Ovary (tissue), 9 donors: ENCODE data around the gene DST. TPM values are rescaled to one million over a fixed set of nuclear protein-coding genes. Genes with fewer than 3 reads are reported as not detected.

Experiments used
- DNase-seq, 5 donors: peaks; one replicate each; pipeline ENCODE4 v3.0.0-alpha.2; 2019 to 2020
- H3K27ac ChIP-seq, 2 donors: fragments of 200-600 bp; one replicate each; pipeline versions ENCODE4 v1.5.1 to v1.8.0; 2019 to 2022
- H3K27me3 ChIP-seq: fragments of 200-600 bp; one replicate; pipeline ENCODE4 v1.8.0; 2022
- H3K36me3 ChIP-seq: fragments of 200-600 bp; sonication (generic); one replicate; pipeline ENCODE4 v1.5.1; 2019
- H3K4me1 ChIP-seq: one replicate; pipeline ENCODE4 v1.8.1; 2013; ENCODE audit warnings: mild to moderate bottlenecking, moderate library complexity; ENCODE audit not compliant: insufficient read depth
- H3K4me3 ChIP-seq: fragments of 200-600 bp; sonication (generic); one replicate; pipeline ENCODE4 v1.5.1; 2017
- H3K9me3 ChIP-seq, 2 donors: fragments of 200-600 bp in 1 of 2; sonication (generic) in 1 of 2; one replicate each; pipeline versions ENCODE4 v1.5.1 to v1.8.1; 2013 to 2019; ENCODE audit warnings: mild to moderate bottlenecking in 1 of 2, moderate library complexity in 1 of 2
- EP300 ChIP-seq: sonication (generic); formaldehyde crosslinking; IDR thresholded peaks from one replicate; pipeline ENCODE4 v1.6.1; 2017; ENCODE audit warnings: antibody characterized with exemption
- POLR2A ChIP-seq: fragments of 450-650 bp; IDR thresholded peaks from one replicate; pipeline ENCODE4 v1.6.1; 2017; ENCODE audit warnings: antibody characterized with exemption, mild to moderate bottlenecking, moderate library complexity
- WGBS, 3 donors: extraction: QIAGEN DNeasy Blood & Tissue Kit in 1 of 3; methylation state at CpG; one replicate each; pipeline versions ENCODE4 v1.1.5 to v1.1.7; 2013 to 2017; 5-methylcytosine and 5-hydroxymethylcytosine counted together
- intact Hi-C, 4 donors: fragments of 100-400 bp; cut with DNase I; formaldehyde crosslinking; loops; one replicate each; pipeline versions ENCODE4 v1.11.0 to v1.15.1; 2022 to 2023
- polyA plus RNA-seq, 2 donors: library from polyadenylated mRNA; stranded (reverse); fragments of 200-250 nt in 1 of 2; fragments of 350-450 nt in 1 of 2; fragmentation: Illumina TruSeq in 1 of 2; extraction: RNeasy Lipid Tissue Mini Kit (QIAGEN cat#74804) in 1 of 2; gene quantifications; one replicate each; pipeline ENCODE4 v1.2.3, GENCODE V29; 2013 to 2014
- total RNA-seq, 7 donors: library from RNA; depleted of rRNA in 2 of 7; stranded (reverse); fragments of >200 nt in 2 of 7; fragmentation: NEBNext Ultra II Directional in 3 of 7; extraction: Animal tissue kit (Norgen Biotek cat#: 25700) in 3 of 7; gene quantifications; one replicate each; pipeline versions ENCODE4 v1.1.0 to v1.2.4, GENCODE V29; 2016 to 2023
- TF ChIP-seq, protein P1 (sequence below), 3 donors: fragments of 450-650 bp in 2 of 3; fragments of 200-600 bp in 1 of 3; IDR thresholded peaks; one replicate each; pipeline versions ENCODE4 v1.5.1 to v1.8.0; 2016 to 2022; ENCODE audit warnings: antibody characterized with exemption in 3 of 3, mild to moderate bottlenecking in 1 of 3
- donor health status: DM: no; HTN: no; CAD: no; lungs with moderate emphysema.
- donor health status: DM: no; HTN: no; CAD: no.
- donor health status: Bipolar disorder and iron deficiency.
- donor health status: DM: yes; HTN: yes; CAD: no.
- donor health status: DM: no; HTN: no; CAD: no.
- donor health status: DM: yes; HTN: yes; CAD: no.

DST gene
- total and polyA plus RNA-seq, 9 donors = 124 to 290 (median 174) TPM

DNA sequence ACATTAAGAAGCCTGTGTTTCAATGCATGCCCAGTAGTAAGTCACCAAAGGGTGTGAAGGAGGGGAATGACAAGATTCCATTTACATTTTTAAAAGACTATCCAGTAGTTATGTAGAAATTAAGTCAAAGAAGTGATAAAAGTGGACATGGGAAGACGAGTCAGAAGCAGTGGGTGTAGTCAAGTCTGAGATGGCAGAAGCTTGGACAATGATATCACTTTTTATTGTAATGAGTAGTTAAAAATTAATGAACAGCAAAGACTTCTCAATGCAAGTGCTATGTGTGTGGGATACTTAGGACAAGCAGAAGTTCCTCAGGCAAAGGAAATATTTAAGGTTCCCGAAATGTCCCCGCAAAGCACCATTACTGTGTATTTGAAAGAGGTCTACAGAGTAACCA, 156.0 kb downstream of the DST start:
- no peak for DNase-seq
- Histone ChIP-seq H3K36me3 (no peaks in the 10 kb centered on the region), H3K4me1 (no peaks in the 10 kb centered on the region), H3K27me3 (no peaks in the 10 kb centered on the region), H3K27ac (no peak overlapping the region), H3K9me3 (no peaks in the 10 kb centered on the region), H3K4me3 (no peak overlapping the region)
- intact Hi-C loops = no loop called here
- 95 to 96% (median 95%) methylated on average over 3 of the region's 3 CpGs for WGBS, 3 donors
- TF ChIP-seq POLR2A = no peak
- TF ChIP-seq, protein P1, sequence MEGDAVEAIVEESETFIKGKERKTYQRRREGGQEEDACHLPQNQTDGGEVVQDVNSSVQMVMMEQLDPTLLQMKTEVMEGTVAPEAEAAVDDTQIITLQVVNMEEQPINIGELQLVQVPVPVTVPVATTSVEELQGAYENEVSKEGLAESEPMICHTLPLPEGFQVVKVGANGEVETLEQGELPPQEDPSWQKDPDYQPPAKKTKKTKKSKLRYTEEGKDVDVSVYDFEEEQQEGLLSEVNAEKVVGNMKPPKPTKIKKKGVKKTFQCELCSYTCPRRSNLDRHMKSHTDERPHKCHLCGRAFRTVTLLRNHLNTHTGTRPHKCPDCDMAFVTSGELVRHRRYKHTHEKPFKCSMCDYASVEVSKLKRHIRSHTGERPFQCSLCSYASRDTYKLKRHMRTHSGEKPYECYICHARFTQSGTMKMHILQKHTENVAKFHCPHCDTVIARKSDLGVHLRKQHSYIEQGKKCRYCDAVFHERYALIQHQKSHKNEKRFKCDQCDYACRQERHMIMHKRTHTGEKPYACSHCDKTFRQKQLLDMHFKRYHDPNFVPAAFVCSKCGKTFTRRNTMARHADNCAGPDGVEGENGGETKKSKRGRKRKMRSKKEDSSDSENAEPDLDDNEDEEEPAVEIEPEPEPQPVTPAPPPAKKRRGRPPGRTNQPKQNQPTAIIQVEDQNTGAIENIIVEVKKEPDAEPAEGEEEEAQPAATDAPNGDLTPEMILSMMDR (IDR thresholded peaks at IDR 0.05) = no peak
- no peak for TF ChIP-seq EP300

DNA sequence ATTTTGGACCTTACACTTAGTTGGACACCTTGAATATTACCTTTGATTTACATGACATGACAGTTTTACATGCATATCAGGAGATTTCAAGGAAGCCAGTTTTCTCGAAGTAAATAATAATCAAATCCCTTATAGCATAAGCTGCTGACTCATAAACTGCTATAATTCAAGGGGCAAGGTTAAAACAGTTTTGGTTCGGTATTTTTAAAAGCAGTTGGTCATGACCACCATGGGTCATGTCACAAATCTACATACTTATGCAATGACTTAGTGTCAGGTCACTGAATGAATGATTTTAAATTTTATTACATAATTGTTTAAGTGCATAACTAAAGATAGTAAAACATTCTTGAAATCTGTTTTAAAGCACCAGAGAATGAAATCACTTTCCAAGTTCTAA, 158.0 kb downstream of the DST start:
- no peaks in the 10 kb centered on the region for H3K27me3 ChIP-seq
- no peak overlapping the region for H3K4me3 ChIP-seq
- TF ChIP-seq POLR2A = no peak
- TF ChIP-seq, protein P1 (IDR thresholded peaks at IDR 0.05) = no peak
- no peak for TF ChIP-seq EP300
- DNase-seq = no peak
- WGBS, 3 donors = 46 to 68% (median 59%) methylated on average over 2 of the region's 2 CpGs
- H3K36me3 ChIP-seq = no peaks in the 10 kb centered on the region
- H3K4me1 ChIP-seq = no peaks in the 10 kb centered on the region
- H3K27ac ChIP-seq = no peak overlapping the region
- intact Hi-C loops = no loop called here
- H3K9me3 ChIP-seq = no peaks in the 10 kb centered on the region

DNA sequence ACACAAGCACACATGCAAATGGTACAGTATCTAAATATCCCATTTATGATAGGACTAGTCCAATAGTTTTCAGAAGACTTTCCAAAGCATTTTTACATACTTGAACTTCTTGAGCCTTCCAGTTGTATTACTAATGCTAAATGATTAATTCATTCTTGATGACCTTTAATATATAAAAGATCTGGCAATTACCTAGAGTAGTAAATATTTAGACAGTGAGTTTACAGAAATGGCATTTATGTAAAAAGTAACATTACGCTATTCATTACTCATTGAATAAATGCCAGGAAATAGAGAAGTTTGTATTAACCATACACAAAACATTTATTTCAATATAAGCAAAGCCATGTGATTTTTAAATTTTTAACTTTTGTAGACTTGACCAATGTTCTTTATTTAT, 158.8 kb downstream of the DST start:
- Histone ChIP-seq H3K27ac (no peak overlapping the region), H3K4me3 (no peak overlapping the region), H3K4me1 (no peaks in the 10 kb centered on the region), H3K9me3 (no peaks in the 10 kb centered on the region), H3K27me3 (no peaks in the 10 kb centered on the region), H3K36me3 (no peaks in the 10 kb centered on the region)
- intact Hi-C loops = no loop called here
- DNase-seq = no peak
- WGBS, 3 donors = 76 to 90% (median 84%) methylated on average over 1 of the region's 1 CpG
- TF ChIP-seq POLR2A (no peak), EP300 (no peak)
- TF ChIP-seq, protein P1 (IDR thresholded peaks at IDR 0.05) = no peak

DNA sequence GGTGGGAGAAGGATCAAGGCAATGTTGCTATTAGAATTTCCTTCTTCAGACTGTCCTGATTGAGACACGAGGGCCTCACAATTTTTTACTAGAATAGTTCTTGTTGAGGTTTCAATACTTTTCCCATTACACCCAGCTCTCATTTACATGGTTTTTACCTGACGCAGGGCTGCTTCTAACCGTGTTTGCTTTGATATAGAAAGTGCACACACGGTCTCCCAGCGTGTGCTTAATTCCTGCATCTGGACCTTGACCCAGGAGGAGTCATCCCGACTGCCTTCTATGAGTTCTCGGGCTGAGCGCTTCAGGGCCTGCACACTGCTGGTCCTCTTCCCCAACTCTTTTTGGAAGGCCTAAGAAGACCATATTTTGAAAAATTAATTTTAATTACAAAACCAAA, 160.2 kb downstream of the DST start:
- no peak overlapping the region for H3K4me3 ChIP-seq
- TF ChIP-seq, protein P1 (IDR thresholded peaks at IDR 0.05) = no peak
- no peak for TF ChIP-seq EP300
- no peak for TF ChIP-seq POLR2A
- H3K27me3 ChIP-seq = no peaks in the 10 kb centered on the region
- no peaks in the 10 kb centered on the region for H3K9me3 ChIP-seq
- no peak overlapping the region for H3K27ac ChIP-seq
- WGBS, 3 donors = 66 to 81% (median 68%) methylated on average over 8 of the region's 8 CpGs
- no peaks in the 10 kb centered on the region for H3K36me3 ChIP-seq
- intact Hi-C loops = no loop called here
- no peaks in the 10 kb centered on the region for H3K4me1 ChIP-seq
- no peak for DNase-seq

DNA sequence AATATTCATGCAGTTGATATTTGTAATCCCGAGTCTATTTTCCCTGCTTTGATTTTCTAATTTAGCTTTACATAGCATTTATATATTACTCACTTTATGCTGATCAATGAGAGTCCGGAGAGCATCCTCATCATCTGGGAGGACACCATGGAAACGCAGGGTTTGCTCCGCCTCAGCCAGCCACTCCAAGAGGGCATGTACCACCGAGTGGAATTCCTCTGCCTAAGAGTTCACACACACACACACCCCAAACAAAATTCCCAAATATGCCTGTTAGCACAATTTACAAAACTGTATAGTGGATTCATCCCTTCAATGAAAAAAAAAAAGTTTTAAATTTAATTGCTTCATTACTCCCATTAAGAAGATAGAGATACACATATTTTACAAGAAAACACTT, 160.7 kb downstream of the DST start:
- intact Hi-C loops = no loop called here
- Histone ChIP-seq H3K4me3 (no peak overlapping the region), H3K27ac (no peak overlapping the region), H3K4me1 (no peaks in the 10 kb centered on the region), H3K36me3 (no peaks in the 10 kb centered on the region), H3K27me3 (no peaks in the 10 kb centered on the region), H3K9me3 (no peaks in the 10 kb centered on the region)
- no peak for DNase-seq
- 79 to 82% (median 81%) methylated on average over 5 of the region's 5 CpGs for WGBS, 3 donors
- TF ChIP-seq EP300 (no peak), POLR2A (no peak)
- TF ChIP-seq, protein P1 (IDR thresholded peaks at IDR 0.05) = no peak
